Suprapubic skin (tissue), 3 donors: ENCODE measurements around the gene COL16A1.

Experiments used
- CTCF ChIP-seq, 2 donors: fragments of 200-600 bp in 1 of 2; fragments of 450-650 bp in 1 of 2; sonication (generic) in 1 of 2; IDR thresholded peaks; one replicate each; pipeline ENCODE4 v1.5.1; 2016 to 2019; ENCODE audit warnings: antibody characterized with exemption in 2 of 2, mild to moderate bottlenecking in 1 of 2, moderate library complexity in 1 of 2
- POLR2AphosphoS5 ChIP-seq, 3 donors: sonication (generic); formaldehyde crosslinking; IDR thresholded peaks; one replicate each; pipeline ENCODE4 v1.6.1; 2017; ENCODE audit warnings: antibody characterized with exemption in 3 of 3

GRCh38 chr1:31639543-31639942 lies 64.3 kb downstream of the COL16A1 start:
- no peak for TF ChIP-seq POLR2AphosphoS5 (IDR thresholded peaks at IDR 0.05)
- TF ChIP-seq CTCF (IDR thresholded peaks at IDR 0.05): no peak
